Breast epithelium (tissue), 4 donors: Measurements from ENCODE around the gene GLB1L2. TPM values are rescaled to one million over a fixed set of nuclear protein-coding genes. Genes with fewer than 3 reads are reported as not detected.

Experiments
- DNase-seq, 2 donors: peaks; one replicate each; pipeline ENCODE4 v3.0.0-alpha.2; 2019; ENCODE audit warnings: low spot score in 2 of 2
- H3K27ac ChIP-seq, 2 donors: fragments of 200-600 bp; sonication (generic) in 1 of 2; one replicate each; pipeline ENCODE4 v1.5.1; 2016 to 2019; ENCODE audit warnings: mild to moderate bottlenecking in 1 of 2
- H3K27me3 ChIP-seq, 2 donors: fragments of 200-600 bp; sonication (generic) in 1 of 2; one replicate each; pipeline versions ENCODE4 v1.5.1 to v1.6.0; 2017 to 2019; ENCODE audit warnings: control low read depth in 1 of 2, mild to moderate bottlenecking in 1 of 2
- H3K36me3 ChIP-seq: fragments of 200-600 bp; one replicate; pipeline ENCODE4 v1.5.1; 2019
- H3K4me1 ChIP-seq, 2 donors: fragments of 200-600 bp; sonication (generic); one replicate each; pipeline ENCODE4 v1.5.1; 2016 to 2019; ENCODE audit warnings: control low read depth in 1 of 2
- H3K4me3 ChIP-seq, 3 donors: fragments of 200-600 bp; sonication (generic); 1 replicate in 2 of 3; 2 replicates in 1 of 3; pipeline ENCODE4 v1.5.1; 2016 to 2019; ENCODE audit warnings: mild to moderate bottlenecking in 3 of 3, moderate library complexity in 2 of 3
- H3K9me3 ChIP-seq, 2 donors: fragments of 200-600 bp; sonication (generic) in 1 of 2; one replicate each; pipeline ENCODE4 v1.5.1; 2016 to 2019; ENCODE audit warnings: control low read depth in 1 of 2
- POLR2A ChIP-seq: fragments of 450-650 bp; IDR thresholded peaks from one replicate; pipeline ENCODE4 v1.6.1; 2016; ENCODE audit warnings: antibody characterized with exemption, mild to moderate bottlenecking, moderate library complexity
- POLR2AphosphoS5 ChIP-seq, 3 donors: sonication (generic); formaldehyde crosslinking; IDR thresholded peaks; one replicate each; pipeline ENCODE4 v1.6.1; 2017; ENCODE audit warnings: antibody characterized with exemption in 3 of 3
- intact Hi-C: fragments of 100-400 bp; cut with DNase I; formaldehyde crosslinking; loops from one replicate; pipeline ENCODE4 v1.15.1; 2023; ENCODE audit warnings: low total_unique reads
- total RNA-seq, 3 donors: library from RNA; depleted of rRNA; stranded (reverse); fragments of >200 nt; gene quantifications; one replicate each; pipeline ENCODE4 v1.1.0, GENCODE V29; 2016
- TF ChIP-seq, protein P1 (sequence below), 3 donors: fragments of 450-650 bp; IDR thresholded peaks; one replicate each; pipeline ENCODE4 v1.5.1; 2016 to 2017; ENCODE audit warnings: antibody characterized with exemption in 3 of 3, mild to moderate bottlenecking in 3 of 3, moderate library complexity in 3 of 3

GLB1L2 gene
- total RNA-seq, 3 donors from 2014 or later = 3.4 to 11.5 (median 6.6) TPM

DNA sequence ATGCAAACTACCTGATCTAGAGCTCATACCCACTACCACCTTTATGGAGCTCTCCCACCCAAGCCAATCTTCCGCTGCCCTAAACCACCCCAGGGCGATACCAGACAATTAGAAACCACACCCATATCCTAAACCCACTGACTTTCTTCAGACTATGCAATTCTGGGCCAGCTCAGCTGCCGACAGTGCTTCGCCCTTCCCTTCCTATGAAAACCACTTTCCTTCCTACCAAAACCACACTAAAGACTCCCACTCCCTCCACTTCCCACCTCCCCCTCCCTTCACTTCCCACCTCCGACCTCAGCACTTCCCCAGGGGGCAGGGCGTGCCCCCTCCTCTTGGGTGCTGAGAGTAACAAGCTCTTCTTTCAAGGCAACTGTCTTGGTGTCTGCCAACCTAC, 55.2 kb downstream of the GLB1L2 start:
- intact Hi-C loops = no loop called here
- Histone ChIP-seq H3K27ac (no peak overlapping the region), H3K9me3 (no peaks in the 10 kb centered on the region), H3K4me1 (no peaks in the 10 kb centered on the region), H3K4me3 (no peak overlapping the region), H3K27me3 (peaks cover 0 to 4% of the 10 kb centered on the region in 2 donors), H3K36me3 (no peaks in the 10 kb centered on the region)
- no peak for DNase-seq
- TF ChIP-seq, protein P1, sequence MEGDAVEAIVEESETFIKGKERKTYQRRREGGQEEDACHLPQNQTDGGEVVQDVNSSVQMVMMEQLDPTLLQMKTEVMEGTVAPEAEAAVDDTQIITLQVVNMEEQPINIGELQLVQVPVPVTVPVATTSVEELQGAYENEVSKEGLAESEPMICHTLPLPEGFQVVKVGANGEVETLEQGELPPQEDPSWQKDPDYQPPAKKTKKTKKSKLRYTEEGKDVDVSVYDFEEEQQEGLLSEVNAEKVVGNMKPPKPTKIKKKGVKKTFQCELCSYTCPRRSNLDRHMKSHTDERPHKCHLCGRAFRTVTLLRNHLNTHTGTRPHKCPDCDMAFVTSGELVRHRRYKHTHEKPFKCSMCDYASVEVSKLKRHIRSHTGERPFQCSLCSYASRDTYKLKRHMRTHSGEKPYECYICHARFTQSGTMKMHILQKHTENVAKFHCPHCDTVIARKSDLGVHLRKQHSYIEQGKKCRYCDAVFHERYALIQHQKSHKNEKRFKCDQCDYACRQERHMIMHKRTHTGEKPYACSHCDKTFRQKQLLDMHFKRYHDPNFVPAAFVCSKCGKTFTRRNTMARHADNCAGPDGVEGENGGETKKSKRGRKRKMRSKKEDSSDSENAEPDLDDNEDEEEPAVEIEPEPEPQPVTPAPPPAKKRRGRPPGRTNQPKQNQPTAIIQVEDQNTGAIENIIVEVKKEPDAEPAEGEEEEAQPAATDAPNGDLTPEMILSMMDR (IDR thresholded peaks at IDR 0.05) = no peak
- no peak for TF ChIP-seq POLR2AphosphoS5 (IDR thresholded peaks at IDR 0.05)
- TF ChIP-seq POLR2A = no peak

DNA sequence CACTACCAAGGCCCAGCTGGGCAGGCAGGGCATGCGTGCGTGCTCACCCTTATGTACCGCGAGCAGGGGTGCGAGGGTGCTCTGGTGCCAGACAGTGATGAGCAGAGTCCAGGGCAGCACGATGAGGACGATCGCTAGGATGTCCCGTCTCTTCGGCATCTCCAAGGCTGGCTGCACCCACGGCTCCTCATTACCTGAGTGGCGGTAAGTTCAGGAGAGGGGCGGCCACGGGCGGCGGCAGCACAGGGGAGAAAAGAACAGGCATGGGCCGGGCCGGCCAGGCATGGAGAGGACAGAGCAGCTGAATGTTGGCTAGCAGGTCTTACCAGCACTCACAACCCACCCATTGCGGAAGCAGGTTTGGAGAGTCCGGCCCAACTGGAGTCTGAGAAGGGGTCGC, 55.7 kb downstream of the GLB1L2 start:
- no peak for DNase-seq
- intact Hi-C loops = no loop called here
- Histone ChIP-seq H3K4me3 (no peak overlapping the region), H3K27ac (no peak overlapping the region), H3K36me3 (no peaks in the 10 kb centered on the region), H3K4me1 (no peaks in the 10 kb centered on the region), H3K9me3 (no peaks in the 10 kb centered on the region), H3K27me3 (peaks cover 0 to 4% of the 10 kb centered on the region in 2 donors)
- no peak for TF ChIP-seq POLR2AphosphoS5 (IDR thresholded peaks at IDR 0.05)

DNA sequence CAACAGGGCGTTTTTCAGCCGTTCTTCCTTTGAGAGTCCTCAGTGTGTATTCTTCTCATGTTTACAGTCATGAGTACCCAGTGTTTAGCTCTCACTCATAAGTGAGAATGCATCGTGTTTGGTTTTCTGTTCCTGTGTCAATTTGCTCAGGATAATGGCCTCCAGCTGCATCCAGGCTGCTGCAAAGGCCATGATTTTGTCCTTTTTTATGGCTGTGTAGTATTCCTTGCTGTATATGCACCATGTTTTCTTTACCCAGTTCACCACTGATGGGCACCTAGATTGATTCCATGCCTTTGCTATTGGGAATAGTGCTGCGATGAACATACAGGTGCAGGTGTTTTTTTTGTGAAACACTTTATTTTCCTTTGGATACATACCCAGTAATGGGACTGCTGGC, 56.8 kb downstream of the GLB1L2 start:
- Histone ChIP-seq H3K4me3 (no peak overlapping the region), H3K27me3 (peaks cover 0 to 4% of the 10 kb centered on the region in 2 donors), H3K9me3 (no peaks in the 10 kb centered on the region), H3K36me3 (no peaks in the 10 kb centered on the region), H3K4me1 (no peaks in the 10 kb centered on the region), H3K27ac (no peak overlapping the region)
- DNase-seq = no peak
- intact Hi-C loops = no loop called here
- TF ChIP-seq, protein P1 (IDR thresholded peaks at IDR 0.05) = no peak
- TF ChIP-seq POLR2AphosphoS5 (IDR thresholded peaks at IDR 0.05) (no peak), POLR2A (no peak)

DNA sequence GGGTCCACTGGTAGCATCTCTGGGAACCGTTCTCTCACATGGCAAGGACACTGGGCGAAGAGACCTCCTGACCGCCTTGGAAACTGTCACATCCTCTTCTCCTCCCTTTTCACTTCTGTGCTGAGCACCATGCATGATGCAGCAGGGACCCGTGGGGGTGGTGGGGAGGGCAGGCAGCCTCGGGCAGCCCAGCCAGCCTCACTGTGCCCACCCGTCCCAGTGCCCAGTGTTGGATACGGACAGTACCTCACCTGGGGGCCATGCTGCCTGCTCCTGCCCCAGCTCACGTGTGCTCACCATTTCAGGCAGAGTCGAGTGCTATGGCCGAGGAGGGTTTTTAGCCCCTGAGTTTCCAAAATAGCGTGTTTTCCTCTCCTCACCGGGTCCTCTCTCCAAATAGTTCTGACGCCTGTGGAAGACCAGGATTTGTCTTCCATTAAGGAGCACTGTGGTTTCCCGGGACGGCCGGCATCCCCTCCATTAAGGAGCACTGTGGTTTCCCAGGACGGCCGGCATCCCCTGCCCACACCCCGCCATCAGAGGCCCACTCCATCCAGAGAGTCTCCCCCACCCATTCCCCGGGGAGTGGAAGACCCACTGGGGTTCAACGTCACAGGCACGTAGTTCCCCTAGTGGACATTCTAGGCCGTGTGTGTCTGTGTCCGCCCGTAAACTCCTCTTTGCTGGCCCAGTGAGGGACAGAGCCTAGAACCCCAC, 57.8 kb downstream of the GLB1L2 start:
- DNase-seq = no peak
- TF ChIP-seq POLR2AphosphoS5 (IDR thresholded peaks at IDR 0.05) = no peak
- TF ChIP-seq, protein P1 (IDR thresholded peaks at IDR 0.05) = no peak
- no peak for TF ChIP-seq POLR2A
- H3K27me3 ChIP-seq = peaks cover 0 to 4% of the 10 kb centered on the region in 2 donors
- H3K9me3 ChIP-seq = no peaks in the 10 kb centered on the region
- no peaks in the 10 kb centered on the region for H3K36me3 ChIP-seq
- intact Hi-C loops = no loop called here
- H3K4me1 ChIP-seq = no peaks in the 10 kb centered on the region
- H3K27ac ChIP-seq = no peak overlapping the region
- no peak overlapping the region for H3K4me3 ChIP-seq

DNA sequence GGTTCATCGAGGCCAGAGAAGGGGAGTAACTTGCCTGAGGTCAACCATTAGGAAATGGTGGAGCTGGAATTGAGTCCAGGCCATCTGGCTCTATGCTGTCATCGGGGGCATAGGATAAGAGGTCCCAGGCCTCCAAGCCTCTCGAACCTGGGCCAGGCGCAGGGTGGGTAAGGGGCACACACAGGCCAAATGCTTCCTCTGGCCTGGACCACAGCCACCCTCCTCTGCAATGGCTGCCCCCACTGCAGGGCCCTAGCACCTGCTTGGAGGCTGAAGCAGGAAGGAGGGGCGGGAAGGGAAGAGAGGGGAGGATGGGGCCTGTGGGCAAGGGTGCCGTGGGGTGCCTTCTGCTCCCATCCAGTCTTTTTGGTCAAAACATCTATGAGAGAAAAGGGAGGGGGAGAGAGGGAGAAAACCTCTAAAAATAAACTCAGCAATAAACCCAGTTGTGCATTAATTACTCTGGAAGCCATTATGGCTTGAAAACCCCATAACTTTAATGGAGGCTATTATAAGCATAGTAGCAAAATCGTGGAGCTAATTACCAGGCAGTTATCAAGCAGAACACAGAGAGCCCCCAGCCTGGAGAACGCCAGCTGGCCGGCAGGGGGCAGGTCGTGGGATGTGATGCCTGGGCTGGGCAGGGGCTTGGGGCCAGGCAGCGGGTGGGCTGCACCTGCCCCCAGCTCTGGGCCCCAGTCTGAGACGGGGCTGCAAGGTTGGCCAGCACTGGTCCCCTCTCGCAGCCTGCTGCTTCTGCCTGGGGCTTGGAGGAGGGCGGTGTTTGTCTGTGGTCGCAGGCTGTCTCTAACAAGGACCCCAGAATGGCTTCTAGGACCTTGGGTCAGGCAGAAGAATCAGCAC, 59.1 kb downstream of the GLB1L2 start:
- Histone ChIP-seq H3K27me3 (peaks cover 0 to 4% of the 10 kb centered on the region in 2 donors), H3K36me3 (no peaks in the 10 kb centered on the region), H3K9me3 (no peaks in the 10 kb centered on the region), H3K4me3 (no peak overlapping the region), H3K27ac (no peak overlapping the region), H3K4me1 (no peaks in the 10 kb centered on the region)
- intact Hi-C loops = no loop called here
- TF ChIP-seq, protein P1 (IDR thresholded peaks at IDR 0.05) = no peak
- TF ChIP-seq POLR2A = no peak
- TF ChIP-seq POLR2AphosphoS5 (IDR thresholded peaks at IDR 0.05) = no peak
- no peak for DNase-seq
